Glutamatergic neuron (in vitro differentiated cells): Measurements from ENCODE around the gene DLG2. TPM values are rescaled to one million over a fixed set of nuclear protein-coding genes. Genes with fewer than 3 reads are reported as not detected.

Source experiments
- DNase-seq: peaks from one replicate; pipeline ENCODE4 v3.0.0; 2022
- H3K27ac Mint-ChIP-seq: one replicate; pipeline ENCODE4 v1.8.0; 2020; ENCODE audit warnings: mild to moderate bottlenecking, mixed read lengths, inconsistent platforms; ENCODE audit not compliant: unreplicated experiment
- H3K27me3 Mint-ChIP-seq: one replicate; pipeline ENCODE4 v1.8.0; 2020; ENCODE audit warnings: mild to moderate bottlenecking, moderate library complexity, mixed read lengths, inconsistent platforms; ENCODE audit not compliant: unreplicated experiment
- H3K36me3 Mint-ChIP-seq: one replicate; pipeline ENCODE4 v1.8.0; 2020; ENCODE audit warnings: mild to moderate bottlenecking, mixed read lengths, inconsistent platforms; ENCODE audit not compliant: unreplicated experiment
- H3K4me1 Mint-ChIP-seq: one replicate; pipeline ENCODE4 v1.8.0; 2020; ENCODE audit warnings: mild to moderate bottlenecking, low read depth, mixed read lengths, inconsistent platforms; ENCODE audit not compliant: unreplicated experiment
- H3K4me3 Mint-ChIP-seq: one replicate; pipeline ENCODE4 v1.8.0; 2020; ENCODE audit warnings: mild to moderate bottlenecking, mixed read lengths, inconsistent platforms; ENCODE audit not compliant: unreplicated experiment
- H3K9me3 Mint-ChIP-seq: one replicate; pipeline ENCODE4 v1.8.0; 2020; ENCODE audit warnings: mild to moderate bottlenecking, moderate library complexity, mixed read lengths, inconsistent platforms; ENCODE audit not compliant: unreplicated experiment
- CTCF ChIP-seq: fragments of 200-600 bp; sonication (generic); IDR thresholded peaks from one replicate; pipeline ENCODE4 v1.5.0; 2021; ENCODE audit not compliant: partially characterized antibody, unreplicated experiment
- total RNA-seq: library from RNA; stranded (reverse); fragmentation: NEBNext Ultra II Directional; extraction: Animal tissue kit (Norgen Biotek cat#: 25700); gene quantifications from one replicate; pipeline ENCODE4 v1.2.1, GENCODE V29; 2021; ENCODE audit not compliant: unreplicated experiment

Gene DLG2
- total RNA-seq, 1 donor from 2014 or later: 2.9 TPM

GRCh38 chr11:84751371-84751770, 875.8 kb downstream of the DLG2 start:
- no peak overlapping the region for H3K27ac Mint-ChIP-seq
- H3K9me3 Mint-ChIP-seq: no peaks in the 10 kb centered on the region
- H3K4me3 Mint-ChIP-seq: no peak overlapping the region
- no peaks in the 10 kb centered on the region for H3K36me3 Mint-ChIP-seq
- DNase-seq: no peak
- no peaks in the 10 kb centered on the region for H3K27me3 Mint-ChIP-seq
- TF ChIP-seq CTCF: no peak
- H3K4me1 Mint-ChIP-seq: no peaks in the 10 kb centered on the region

GRCh38 chr11:84747871-84748270, 879.3 kb downstream of the DLG2 start:
- no peaks in the 10 kb centered on the region for H3K27me3 Mint-ChIP-seq
- no peaks in the 10 kb centered on the region for H3K36me3 Mint-ChIP-seq
- no peak overlapping the region for H3K27ac Mint-ChIP-seq
- no peak overlapping the region for H3K4me3 Mint-ChIP-seq
- no peaks in the 10 kb centered on the region for H3K9me3 Mint-ChIP-seq
- H3K4me1 Mint-ChIP-seq: no peaks in the 10 kb centered on the region
- DNase-seq: no peak
- no peak for TF ChIP-seq CTCF

- Mint-ChIP-seq H3K9me3 (no peaks in the 10 kb centered on the region), H3K27me3 (no peaks in the 10 kb centered on the region), H3K36me3 (no peaks in the 10 kb centered on the region), H3K4me1 (no peaks in the 10 kb centered on the region), H3K4me3 (no peak overlapping the region), H3K27ac (no peak overlapping the region)
- no peak for DNase-seq
- TF ChIP-seq CTCF: no peak
Measured at GRCh38 chr11:84740050-84740449, 887.1 kb downstream of the DLG2 start.

- H3K4me1 Mint-ChIP-seq: peaks cover 5% of the 10 kb centered on the region
- H3K36me3 Mint-ChIP-seq: no peaks in the 10 kb centered on the region
- no peak for TF ChIP-seq CTCF
- no peaks in the 10 kb centered on the region for H3K9me3 Mint-ChIP-seq
- no peak for DNase-seq
- no peaks in the 10 kb centered on the region for H3K27me3 Mint-ChIP-seq
- H3K4me3 Mint-ChIP-seq: no peak overlapping the region
- H3K27ac Mint-ChIP-seq: no peak overlapping the region
Measured at GRCh38 chr11:84724256-84724655, 902.9 kb downstream of the DLG2 start.

GRCh38 chr11:84722583-84723108, 904.5 kb downstream of the DLG2 start:
- Mint-ChIP-seq H3K27ac (no peak overlapping the region), H3K4me1 (peaks cover 5% of the 10 kb centered on the region), H3K9me3 (no peaks in the 10 kb centered on the region), H3K4me3 (no peak overlapping the region), H3K36me3 (no peaks in the 10 kb centered on the region), H3K27me3 (no peaks in the 10 kb centered on the region)
- no peak for DNase-seq
- TF ChIP-seq CTCF: no peak
